MCF 10A (cell line): ENCODE measurements around the gene NELFCD. TPM values are rescaled to one million over a fixed set of nuclear protein-coding genes. Genes with fewer than 3 reads are reported as not detected.

Experiments
- BruUV-seq: library from RNA; stranded (reverse); fragments of 400-500 nt; replicated peaks from 2 replicates; lab custom pipeline; 2021; lab: Mats Ljungman, UMichigan
- CTCF ChIA-PET: fragments of 300-600 bp; sonication (Branson Sonifier 250); formaldehyde crosslinking; extraction: SDS; loops from one replicate; lab custom pipeline; 2021; ENCODE audit warnings: antibody characterized with exemption, inconsistent platforms; lab: Yijun Ruan, JAX
- POLR2A ChIA-PET: fragments of 300-600, 350-650 bp; sonication (Branson Sonifier 250); formaldehyde crosslinking; extraction: SDS; loops from one replicate; lab custom pipeline; 2020; ENCODE audit warnings: antibody characterized with exemption, inconsistent platforms; lab: Yijun Ruan, JAX
- DNase-seq: peaks from one replicate; pipeline ENCODE4 v3.0.0-alpha.2; 2018; ENCODE audit not compliant: unreplicated experiment
- H3K27ac Mint-ChIP-seq: one replicate; pipeline ENCODE4 v1.8.0; 2022; ENCODE audit warnings: mild to moderate bottlenecking, low read depth, mixed read lengths; ENCODE audit not compliant: unreplicated experiment
- H3K27me3 Mint-ChIP-seq: one replicate; pipeline ENCODE4 v1.8.0; 2022; ENCODE audit warnings: mixed read lengths; ENCODE audit not compliant: insufficient read depth, unreplicated experiment
- H3K36me3 Mint-ChIP-seq: one replicate; pipeline ENCODE4 v1.8.0; 2022; ENCODE audit warnings: mild to moderate bottlenecking, moderate library complexity, mixed read lengths; ENCODE audit not compliant: insufficient read depth, unreplicated experiment
- H3K4me1 Mint-ChIP-seq: one replicate; pipeline ENCODE4 v1.8.0; 2022; ENCODE audit warnings: mixed read lengths; ENCODE audit not compliant: insufficient read depth, unreplicated experiment
- H3K4me3 Mint-ChIP-seq: one replicate; pipeline ENCODE4 v1.8.0; 2022; ENCODE audit warnings: mild to moderate bottlenecking, moderate library complexity, mixed read lengths; ENCODE audit not compliant: unreplicated experiment
- H3K9me3 Mint-ChIP-seq: one replicate; pipeline ENCODE4 v1.8.0; 2022; ENCODE audit warnings: mixed read lengths; ENCODE audit not compliant: unreplicated experiment
- CTCF ChIP-seq: fragments of 200-600 bp; IDR thresholded peaks from one replicate; pipeline ENCODE4 v1.8.0; 2022; ENCODE audit warnings: antibody characterized with exemption, mild to moderate bottlenecking; ENCODE audit not compliant: unreplicated experiment
- intact Hi-C: fragments of 100-400 bp; cut with micrococcal nuclease; formaldehyde crosslinking; loops from 2 replicates; pipeline ENCODE4 v1.14.1; 2022
- total RNA-seq: library from RNA; stranded (reverse); gene quantifications from 2 replicates; pipeline ENCODE4 v1.2.3, GENCODE V29; 2022

NELFCD gene
- total RNA-seq, 1 experiment from 2014 or later, result 79.8 TPM

DNA sequence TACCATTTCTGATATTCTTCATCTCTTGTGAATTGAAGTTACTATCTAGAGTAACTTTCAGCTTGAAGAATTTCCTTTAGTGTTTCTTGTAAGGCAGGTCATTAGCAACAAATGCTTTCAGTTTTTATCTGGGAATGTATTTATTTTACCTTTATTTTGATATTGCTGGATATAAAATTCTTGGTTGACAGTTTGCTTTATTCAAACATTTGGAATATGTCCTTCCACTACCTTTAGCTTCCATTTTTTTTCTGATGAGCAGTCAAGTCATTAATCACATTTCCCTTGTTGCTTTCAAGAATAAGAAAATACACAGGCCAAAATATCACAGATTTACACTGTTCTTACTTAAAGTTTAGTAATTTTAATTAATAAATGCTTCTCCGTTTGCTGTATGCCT lies 5.7 kb upstream of the NELFCD start:
- DNase-seq, result no peak
- Mint-ChIP-seq H3K4me1 (peaks cover 6% of the 10 kb centered on the region), H3K4me3 (no peak overlapping the region), H3K36me3 (no peaks in the 10 kb centered on the region), H3K9me3 (peaks cover 17% of the 10 kb centered on the region), H3K27ac (no peak overlapping the region), H3K27me3 (peaks cover 4% of the 10 kb centered on the region)
- ChIA-PET POLR2A (no interaction called here), CTCF (interaction anchor here (0.8 kb wide), 1 partner anchor 1605 kb away, joined by 3 read pairs; no protein-coding TSS in a partner anchor)
- no peak for TF ChIP-seq CTCF
- intact Hi-C loops, result no loop called here
- no TSS peak for BruUV-seq

- H3K36me3 Mint-ChIP-seq, result no peaks in the 10 kb centered on the region
- intact Hi-C loops, result no loop called here
Observed at GRCh38 chr20:58976061-58976730, 4.9 kb upstream of the NELFCD start.

DNA sequence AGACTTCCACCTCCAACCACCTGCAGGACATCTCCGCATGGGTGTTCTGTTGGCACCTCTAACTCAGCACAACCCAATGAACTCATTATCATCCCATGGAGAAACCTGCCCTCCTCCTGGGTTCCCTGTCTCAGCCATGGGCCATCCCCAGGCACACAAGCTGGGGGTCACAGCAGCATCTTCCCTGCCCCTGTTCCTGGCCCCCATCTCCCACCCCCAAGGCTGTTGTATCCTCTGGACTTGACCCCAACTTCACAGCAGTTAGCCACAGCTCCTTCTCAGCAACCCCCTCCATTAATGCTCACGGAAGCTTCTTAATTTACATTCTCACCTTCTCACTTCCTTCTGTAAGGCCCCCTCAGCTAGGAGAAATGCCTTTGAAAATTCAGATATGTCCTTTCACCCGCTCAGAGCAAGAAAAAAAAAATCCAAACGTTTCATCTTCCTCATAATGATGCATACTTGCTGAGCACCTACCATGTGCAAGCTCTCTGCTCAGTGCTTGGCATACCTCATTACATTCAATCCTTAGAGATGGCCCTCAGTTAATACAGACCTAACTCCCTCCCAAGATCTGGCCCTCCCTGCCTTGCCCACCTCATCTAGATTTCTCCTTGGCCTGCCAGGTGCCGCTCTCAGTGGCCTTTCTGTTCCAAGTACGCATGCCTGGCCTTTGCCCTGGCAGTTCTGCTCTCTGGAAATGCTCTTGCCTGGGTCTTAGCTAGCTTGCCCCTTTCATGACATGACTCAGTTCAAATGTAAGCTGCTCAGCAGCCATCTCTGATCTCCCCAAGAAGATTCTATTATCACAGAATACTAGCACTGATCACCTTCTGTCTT lies 2.5 kb upstream of the NELFCD start:
- ChIA-PET CTCF (interaction anchor here (0.5 to 1.6 kb wide), 6 partner anchors 14 to 541 kb away, joined by 3 to 4 read pairs (median 3); no protein-coding TSS in a partner anchor), POLR2A (interaction anchor here (0.7 to 1.2 kb wide), 4 partner anchors 12 to 103 kb away, joined by 3 to 4 read pairs (median 4); partner anchors contain the start of genes ATP5F1E and PRELID3B)
- H3K9me3 Mint-ChIP-seq, result peaks cover 16% of the 10 kb centered on the region

More at GRCh38 chr20:58976061-58976730, 4.9 kb upstream of the NELFCD start:
- Mint-ChIP-seq H3K27me3 (no peaks in the 10 kb centered on the region), H3K9me3 (peaks cover 17% of the 10 kb centered on the region), H3K27ac (no peak overlapping the region), H3K4me3 (no peak overlapping the region), H3K4me1 (peaks cover 6% of the 10 kb centered on the region)
- no peak for TF ChIP-seq CTCF
- DNase-seq, result no peak
- no TSS peak for BruUV-seq
- ChIA-PET POLR2A (interaction anchor here (0.6 to 1.1 kb wide), 2 partner anchors 18 to 56 kb away, joined by 3 to 7 read pairs; partner anchors contain the start of gene ATP5F1E), CTCF (interaction anchor here (0.7 to 1.2 kb wide), 3 partner anchors 116 to 1606 kb away, joined by 3 to 4 read pairs (median 3); no protein-coding TSS in a partner anchor)

More for the DNA sequence above, 2.5 kb upstream of the NELFCD start:
- no peak overlapping the region for H3K27ac Mint-ChIP-seq
- no peak overlapping the region for H3K4me3 Mint-ChIP-seq
- no peak for DNase-seq
- intact Hi-C loops, result no loop called here
- H3K36me3 Mint-ChIP-seq, result no peaks in the 10 kb centered on the region
- no TSS peak for BruUV-seq
- peaks cover 14% of the 10 kb centered on the region for H3K4me1 Mint-ChIP-seq
- no peak for TF ChIP-seq CTCF
- H3K27me3 Mint-ChIP-seq, result no peaks in the 10 kb centered on the region
